WTC11 (cell line): ENCODE measurements around the gene CLEC16A. TPM values are rescaled to one million over a fixed set of nuclear protein-coding genes. Genes with fewer than 3 reads are reported as not detected.

ENCODE experiments used
- ATAC-seq: fragments of 200-7000 bp; cut with Tn5 transposase; 2 replicates; pipeline ENCODE4 v1.10.0; 2021; ENCODE audit warnings: mild to moderate bottlenecking, moderate library complexity
- CTCF ChIA-PET: fragments of 300-600 bp; sonication (Branson Sonifier 250); formaldehyde crosslinking; loops from one replicate; lab custom pipeline; 2021; ENCODE audit warnings: antibody characterized with exemption; lab: Charles Lee
- POLR2A ChIA-PET: fragments of 350-600 bp; sonication (Branson Sonifier 250); formaldehyde crosslinking; loops from one replicate; lab custom pipeline; 2021; ENCODE audit warnings: antibody characterized with exemption; lab: Charles Lee
- DNase-seq: peaks from one replicate; pipeline ENCODE4 v3.0.0; 2021; ENCODE audit warnings: low spot score
- H3K27ac Mint-ChIP-seq: 2 replicates; pipeline ENCODE4 v1.8.0; 2021; ENCODE audit warnings: mixed read lengths
- H3K27me3 Mint-ChIP-seq: 2 replicates; pipeline ENCODE4 v1.8.0; 2021; ENCODE audit warnings: low read depth, mild to moderate bottlenecking, moderate library complexity, mixed read lengths
- H3K36me3 Mint-ChIP-seq: 2 replicates; pipeline ENCODE4 v1.8.0; 2021; ENCODE audit warnings: mixed read lengths
- H3K4me1 Mint-ChIP-seq: 2 replicates; pipeline ENCODE4 v1.8.0; 2022; ENCODE audit warnings: mixed read lengths
- H3K4me3 Mint-ChIP-seq: 2 replicates; pipeline ENCODE4 v1.8.0; 2021; ENCODE audit warnings: mild to moderate bottlenecking, moderate library complexity, mixed read lengths
- H3K9me3 Mint-ChIP-seq: 2 replicates; pipeline ENCODE4 v1.8.0; 2021; ENCODE audit warnings: mixed read lengths
- AFF4 ChIP-seq: sonication (generic); formaldehyde crosslinking; IDR thresholded peaks from 2 replicates; pipeline ENCODE4 v1.8.1; 2023; ENCODE audit warnings: mild to moderate bottlenecking, missing genetic modification reagents, borderline replicate concordance
- ATF3 ChIP-seq: sonication (generic); formaldehyde crosslinking; conservative IDR thresholded peaks from 2 replicates; pipeline ENCODE4 v1.8.1; 2022; ENCODE audit warnings: mild to moderate bottlenecking, missing genetic modification reagents
- ATF6 ChIP-seq: sonication (generic); formaldehyde crosslinking; IDR thresholded peaks from 2 replicates; pipeline ENCODE4 v1.8.1; 2023; ENCODE audit warnings: mild to moderate bottlenecking, missing genetic modification reagents
- CBFB ChIP-seq: sonication (generic); formaldehyde crosslinking; IDR thresholded peaks from 2 replicates; pipeline ENCODE4 v1.8.1; 2022; ENCODE audit warnings: mild to moderate bottlenecking, low read depth, missing genetic modification reagents
- CDX4 ChIP-seq: fragments of 250-450 bp; sonication (Bioruptor Pico); IDR thresholded peaks from 2 replicates; pipeline ENCODE4 v1.9.0; 2021; ENCODE audit warnings: moderate library complexity, mild to moderate bottlenecking, inconsistent platforms, borderline replicate concordance
- CREM ChIP-seq: sonication (generic); formaldehyde crosslinking; IDR thresholded peaks from 2 replicates; pipeline ENCODE4 v1.8.1; 2022; ENCODE audit warnings: mild to moderate bottlenecking, missing genetic modification reagents, moderate library complexity
- ETV6 ChIP-seq: sonication (generic); formaldehyde crosslinking; IDR thresholded peaks from 2 replicates; pipeline ENCODE4 v1.8.1; 2022; ENCODE audit warnings: mild to moderate bottlenecking, missing genetic modification reagents
- GTF2I ChIP-seq: fragments of 250-450 bp; sonication (Bioruptor Pico); conservative IDR thresholded peaks from 2 replicates; pipeline ENCODE4 v1.4.0; 2021; ENCODE audit warnings: mild to moderate bottlenecking
- MAX ChIP-seq: sonication (generic); formaldehyde crosslinking; IDR thresholded peaks from 2 replicates; pipeline ENCODE4 v1.8.0; 2022; ENCODE audit warnings: mild to moderate bottlenecking, missing genetic modification reagents
- MLX ChIP-seq: sonication (generic); formaldehyde crosslinking; IDR thresholded peaks from 2 replicates; pipeline ENCODE4 v1.8.1; 2023; ENCODE audit warnings: mild to moderate bottlenecking, missing genetic modification reagents, moderate library complexity
- MYBL2 ChIP-seq: sonication (generic); formaldehyde crosslinking; IDR thresholded peaks from 2 replicates; pipeline ENCODE4 v1.8.1; 2023; ENCODE audit warnings: mild to moderate bottlenecking, moderate library complexity, missing genetic modification reagents
- NR2C2 ChIP-seq: sonication (generic); formaldehyde crosslinking; IDR thresholded peaks from 2 replicates; pipeline ENCODE4 v1.8.0; 2022; ENCODE audit warnings: mild to moderate bottlenecking, missing genetic modification reagents
- STAT6 ChIP-seq: sonication (generic); formaldehyde crosslinking; conservative IDR thresholded peaks from 2 replicates; pipeline ENCODE4 v1.8.1; 2023; ENCODE audit warnings: mild to moderate bottlenecking, low read depth, missing genetic modification reagents, moderate library complexity
- ZBTB21 ChIP-seq: sonication (generic); formaldehyde crosslinking; IDR thresholded peaks from 2 replicates; pipeline ENCODE4 v1.8.1; 2023; ENCODE audit warnings: mild to moderate bottlenecking, missing genetic modification reagents, borderline replicate concordance
- ZNF232 ChIP-seq: sonication (generic); formaldehyde crosslinking; IDR thresholded peaks from 2 replicates; pipeline ENCODE4 v1.8.0; 2022; ENCODE audit warnings: mild to moderate bottlenecking, missing genetic modification reagents
- ZNF532 ChIP-seq: fragments of 250-450 bp; sonication (Bioruptor Pico); IDR thresholded peaks from 2 replicates; pipeline ENCODE4 v1.9.0; 2021; ENCODE audit warnings: mild to moderate bottlenecking, borderline replicate concordance
- total RNA-seq: library from RNA; stranded (reverse); gene quantifications from 3 replicates; pipeline ENCODE4 v1.2.3, GENCODE V29; 2021

The CLEC16A gene
- total RNA-seq, 1 experiment from 2014 or later: 14.4 TPM

GRCh38 chr16:10944249-10945064 is at the start of gene CLEC16A (continued):
- peak; percentile 58; the same call in 1 of the 2 replicates for TF ChIP-seq MAX (CRISPR knock-in tag)
- TF ChIP-seq STAT6: no peak
- TF ChIP-seq ATF3: no peak
- no peak for TF ChIP-seq ZBTB21 (CRISPR knock-in tag)
- 0 out of 2 replicates have a peak, but pooled peaks have one; percentile 24 for TF ChIP-seq MYBL2 (CRISPR knock-in tag)
- TF ChIP-seq, all 79 proteins: peak for 10

GRCh38 chr16:10895053-10895946 is 49.1 kb upstream of the CLEC16A start:
- peaks cover 8% of the 10 kb centered on the region for H3K4me1 Mint-ChIP-seq
- H3K4me3 Mint-ChIP-seq: no peak overlapping the region
- H3K27me3 Mint-ChIP-seq: peaks cover 4% of the 10 kb centered on the region; the same call in 1 of the 2 replicates
- DNase-seq (peak; percentile 85), ATAC-seq (peak; percentile 92)
- H3K27ac Mint-ChIP-seq: no peak overlapping the region
- H3K36me3 Mint-ChIP-seq: no peaks in the 10 kb centered on the region
- CTCF ChIA-PET: interaction anchor here (0.7 to 1.7 kb wide), 5 partner anchors 13 to 58 kb away, joined by 3 to 21 read pairs (median 5); partner anchors contain the start of gene CIITA
- no peaks in the 10 kb centered on the region for H3K9me3 Mint-ChIP-seq
- POLR2A ChIA-PET: no interaction called here
- TF ChIP-seq CREM (CRISPR knock-in tag): peak; percentile 23; the same call in 1 of the 2 replicates
- TF ChIP-seq ZNF232: peak; percentile 94
- TF ChIP-seq ZNF532 (CRISPR knock-in tag): no peak
- TF ChIP-seq CDX4 (CRISPR knock-in tag): no peak
- no peak for TF ChIP-seq ETV6 (CRISPR knock-in tag)
- no peak for TF ChIP-seq AFF4 (CRISPR knock-in tag)
- TF ChIP-seq CBFB: no peak
- TF ChIP-seq ATF6: no peak
- TF ChIP-seq GTF2I (CRISPR knock-in tag): no peak
- TF ChIP-seq MLX: no peak
- no peak for TF ChIP-seq NR2C2 (CRISPR knock-in tag)
